Endometrial microvascular endothelial cells (primary cell): ENCODE results near the gene GSG1L. TPM values are rescaled to one million over a fixed set of nuclear protein-coding genes. Genes with fewer than 3 reads are reported as not detected.

ENCODE experiments used
- in situ Hi-C: cut with HindIII; loops from 2 replicates; pipeline ENCODE4 v1.10.0; 2017; ENCODE audit warnings: low sequenced_read_pairs, low pct_unique_long_range_greater_than_20kb; ENCODE audit errors: inconsistent ontology term
- total RNA-seq: library from RNA; depleted of rRNA; stranded (reverse); fragments of >200 nt; gene quantifications from one replicate; pipeline ENCODE4 v1.2.3, GENCODE V29; 2015; ENCODE audit errors: inconsistent ontology term

GSG1L gene
- total RNA-seq, 1 donor from 2014 or later: not detected

DNA sequence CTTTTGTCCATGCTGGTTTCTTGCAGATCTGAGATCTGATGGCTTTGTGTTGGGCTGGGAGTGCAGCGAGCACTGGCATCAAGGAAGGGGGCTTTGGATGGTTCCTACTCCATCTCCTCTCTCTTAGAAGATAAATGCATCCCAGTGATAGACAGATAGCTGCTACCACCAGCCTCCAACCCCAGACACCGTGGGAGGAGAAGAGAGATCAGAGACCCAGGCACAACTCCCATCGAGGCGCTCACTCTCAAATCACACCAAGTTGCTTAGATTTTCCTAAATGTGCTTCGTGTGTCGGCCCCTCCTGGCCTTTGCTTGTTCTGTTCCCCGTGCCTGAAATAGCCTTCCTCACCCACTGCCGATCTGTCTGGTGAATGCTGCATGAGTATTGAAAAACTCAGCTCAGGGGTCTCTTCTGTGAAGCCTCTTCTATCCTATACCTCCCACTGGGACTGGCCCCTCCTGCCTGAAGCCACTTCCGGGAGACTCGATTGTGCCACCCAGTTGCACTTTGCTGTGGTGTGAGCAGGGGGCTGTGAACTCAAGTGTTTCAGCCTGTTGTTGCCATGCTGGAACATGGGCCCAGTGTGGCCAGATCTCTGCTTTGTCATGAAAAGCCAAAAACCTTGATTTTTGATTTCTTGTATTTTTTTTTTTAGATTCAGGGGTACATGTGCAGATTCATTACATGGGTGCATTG is 242.7 kb downstream of the GSG1L start:
- in situ Hi-C loops: no loop called here

DNA sequence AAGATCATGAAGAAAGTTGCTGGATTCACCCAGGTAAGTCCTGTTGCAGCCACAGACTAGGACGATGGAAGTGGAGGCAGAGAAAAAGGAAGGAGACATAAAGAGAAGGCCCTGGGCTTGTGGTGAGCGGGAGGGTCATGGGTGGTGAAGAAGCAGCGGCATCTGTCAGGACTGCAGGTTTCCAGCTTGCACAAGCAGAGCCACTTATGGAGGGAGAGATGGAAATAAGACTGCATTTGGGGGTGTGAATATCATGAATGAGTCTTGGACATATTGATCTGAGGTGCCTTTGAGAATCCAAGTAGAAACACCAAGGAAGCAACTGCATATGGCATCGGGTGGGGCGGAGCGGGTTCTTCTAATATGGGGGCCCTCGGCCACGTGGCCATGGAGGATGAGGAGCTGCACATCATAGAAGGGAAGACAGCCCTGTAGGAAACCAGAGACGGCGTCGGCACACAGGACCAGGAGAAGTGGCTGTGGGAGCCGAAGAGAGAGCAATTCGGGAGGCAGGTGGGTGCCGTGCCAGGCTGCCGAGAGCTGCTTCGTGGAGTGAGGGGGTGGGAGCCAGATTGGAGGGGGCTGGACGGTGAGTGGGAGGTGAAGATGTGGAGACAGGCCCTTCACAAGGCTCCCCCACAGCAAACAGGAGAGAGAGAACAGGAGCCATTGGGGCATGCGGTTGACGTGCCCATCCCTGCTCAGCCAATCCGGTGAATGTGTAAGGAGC is 243.5 kb downstream of the GSG1L start:
- in situ Hi-C loops: no loop called here

GRCh38 chr16:27819356-27819755 is 244.2 kb downstream of the GSG1L start:
- in situ Hi-C loops: no loop called here

DNA sequence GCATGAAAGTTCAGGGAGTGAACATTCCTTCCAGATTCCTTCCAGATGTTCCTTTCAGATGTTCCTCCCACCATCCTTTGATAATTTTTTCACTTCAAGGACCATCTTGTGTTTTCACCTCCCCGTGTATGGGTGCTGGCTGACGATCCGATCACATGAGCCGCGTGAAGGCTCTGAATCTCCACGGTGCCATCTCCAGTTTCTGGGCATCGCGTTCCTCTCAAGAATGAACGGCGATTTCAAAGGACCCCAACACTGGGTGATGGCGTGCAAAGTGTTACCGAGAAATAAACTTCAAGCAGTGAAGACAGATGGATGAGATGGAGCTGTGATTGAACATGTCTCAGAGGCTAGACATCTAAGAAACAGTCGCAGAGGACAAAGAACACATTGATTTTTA is 245.3 kb downstream of the GSG1L start:
- in situ Hi-C loops: no loop called here

GRCh38 chr16:27817038-27817437 is 246.5 kb downstream of the GSG1L start:
- in situ Hi-C loops: no loop called here

- in situ Hi-C loops: no loop called here
Measured at GRCh38 chr16:27816561-27816960, 247.0 kb downstream of the GSG1L start.

DNA sequence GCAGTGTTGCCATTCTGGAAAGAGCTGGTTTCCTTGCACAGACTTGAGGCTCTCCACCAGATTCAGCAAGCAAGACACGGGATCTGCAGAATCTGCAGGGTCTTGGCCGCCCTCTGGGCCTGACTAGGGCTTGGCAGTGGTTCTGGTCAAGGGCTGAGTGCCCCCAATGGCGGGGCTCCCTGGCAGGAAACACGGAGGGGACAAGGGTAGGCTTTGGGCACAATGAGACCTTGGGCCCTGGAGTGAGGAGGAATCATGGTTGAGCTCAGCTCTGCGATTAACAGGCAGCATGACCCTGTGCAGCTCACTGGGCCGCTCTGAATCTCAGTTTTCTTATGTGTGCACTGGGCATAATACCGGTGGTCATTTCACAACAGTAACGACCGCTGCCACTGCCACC is 249.9 kb downstream of the GSG1L start:
- in situ Hi-C loops: no loop called here

GRCh38 chr16:27811881-27812280 is 251.6 kb downstream of the GSG1L start:
- in situ Hi-C loops: no loop called here

DNA sequence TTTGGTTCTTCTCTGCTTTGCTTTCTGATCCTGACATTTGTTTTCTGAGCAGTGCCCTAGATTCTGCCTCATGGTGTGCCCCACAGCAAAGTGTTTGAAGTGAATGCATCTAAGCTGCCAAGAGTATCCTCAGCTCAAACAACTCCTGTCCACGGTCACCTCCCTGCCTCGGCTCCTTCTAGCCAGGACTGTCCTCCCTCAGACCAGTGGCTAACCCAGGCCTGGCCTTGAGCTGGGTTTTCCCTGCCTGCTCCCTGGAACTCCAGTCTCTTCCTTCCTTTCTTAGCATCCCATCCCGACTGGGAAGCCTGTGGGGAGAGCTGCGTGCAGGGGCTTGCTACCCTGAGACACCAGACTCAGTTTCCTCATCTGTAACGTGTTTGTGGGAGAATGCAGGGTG is 256.5 kb downstream of the GSG1L start:
- in situ Hi-C loops: no loop called here

GRCh38 chr16:27806388-27806787 is 257.1 kb downstream of the GSG1L start:
- in situ Hi-C loops: no loop called here

- in situ Hi-C loops: no loop called here
Measured at GRCh38 chr16:27805828-27806351, 257.6 kb downstream of the GSG1L start.

DNA sequence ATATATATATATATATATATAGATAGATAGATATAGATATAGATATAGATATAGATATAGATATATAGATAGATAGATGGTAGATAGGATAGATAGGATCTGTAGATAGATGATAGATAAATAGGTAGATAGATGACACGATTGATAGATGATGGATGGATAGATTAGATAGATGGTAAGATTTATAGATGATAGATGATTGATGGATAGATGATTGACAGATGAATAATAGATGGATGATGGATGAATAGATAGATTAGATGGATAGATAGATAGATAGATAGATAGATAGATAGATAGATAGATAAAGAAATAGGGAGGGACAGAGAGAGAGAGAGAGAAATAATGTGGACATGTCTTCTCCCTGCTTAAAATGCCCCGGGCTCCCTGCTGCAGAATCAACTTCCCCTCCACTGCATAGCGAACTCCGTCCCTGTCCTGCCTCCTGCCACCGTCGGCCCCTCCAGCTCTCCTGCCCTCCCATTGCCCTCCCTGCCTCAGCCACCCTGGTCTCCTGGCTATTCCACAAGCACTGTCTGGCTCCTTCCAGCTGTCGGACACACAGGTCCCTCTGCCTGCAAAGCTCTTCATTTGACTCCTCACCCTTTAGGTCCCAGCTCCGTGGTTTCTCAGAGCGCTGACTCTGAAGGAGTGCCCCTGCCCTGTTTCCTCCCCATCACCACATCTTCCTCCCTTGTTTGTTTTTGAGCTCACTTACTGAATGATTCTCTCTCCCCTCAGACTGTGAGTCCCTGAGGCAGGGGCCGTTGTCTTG is 259.6 kb downstream of the GSG1L start:
- in situ Hi-C loops: no loop called here

GRCh38 chr16:27802664-27803439 is 260.7 kb downstream of the GSG1L start:
- in situ Hi-C loops: no loop called here

GRCh38 chr16:27801289-27801945 is 262.1 kb downstream of the GSG1L start:
- in situ Hi-C loops: no loop called here

DNA sequence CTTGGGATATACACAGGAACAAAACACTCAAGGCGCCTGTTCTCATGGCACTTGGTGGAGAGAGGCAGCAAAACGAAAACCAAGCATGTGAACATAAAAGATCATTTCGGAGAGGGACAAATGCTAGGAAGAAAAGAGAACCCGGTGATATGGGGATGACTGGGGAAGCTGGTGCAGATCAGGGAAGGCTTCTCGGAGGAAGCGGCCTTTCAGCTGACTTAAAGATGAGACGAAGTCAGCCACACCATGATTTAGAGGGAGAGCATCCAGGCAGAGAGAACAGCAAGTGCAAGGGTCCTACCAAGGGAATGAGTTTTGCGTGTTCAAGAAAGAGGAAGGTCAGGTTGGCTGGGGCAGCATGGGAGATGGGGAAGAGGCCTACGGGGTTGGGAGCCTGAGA is 262.7 kb downstream of the GSG1L start:
- in situ Hi-C loops: no loop called here

- in situ Hi-C loops: no loop called here
Measured at GRCh38 chr16:27799896-27800295, 263.6 kb downstream of the GSG1L start.

- in situ Hi-C loops: no loop called here
Measured at GRCh38 chr16:27798241-27798640, 265.3 kb downstream of the GSG1L start.

DNA sequence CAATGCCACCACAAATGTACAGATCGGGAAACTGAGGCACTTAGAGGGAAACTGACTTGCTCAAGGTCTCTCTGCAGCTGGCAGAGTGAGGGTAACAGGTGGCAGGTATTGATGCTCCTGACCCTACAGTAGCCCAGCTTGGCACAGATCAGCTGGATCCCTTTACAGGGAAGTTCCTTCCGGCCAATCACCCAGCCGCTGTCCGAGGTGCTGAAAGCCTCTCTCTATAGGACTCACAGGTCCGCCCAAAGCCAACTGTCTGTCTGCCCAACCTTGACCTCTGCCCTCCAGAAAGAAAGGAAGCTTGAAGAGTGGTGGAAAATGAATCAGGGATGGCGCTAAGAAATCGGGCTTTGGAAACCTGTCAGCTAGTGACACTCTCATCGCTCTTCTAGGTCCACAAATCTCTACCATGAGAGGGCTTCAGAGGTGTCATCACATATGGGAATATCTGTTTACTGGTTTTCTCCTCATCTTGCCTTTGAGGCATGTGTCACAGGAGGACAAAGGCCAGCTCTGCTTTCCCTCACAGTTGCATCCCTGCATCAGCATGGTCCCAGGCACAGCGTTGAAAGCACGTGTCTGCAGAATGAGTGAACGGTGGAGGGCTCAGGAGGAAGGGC is 267.4 kb downstream of the GSG1L start:
- in situ Hi-C loops: no loop called here
